Subcutaneous adipose tissue (tissue), 4 donors: ENCODE results near the gene LYPD6B. TPM values are rescaled to one million over a fixed set of nuclear protein-coding genes. Genes with fewer than 3 reads are reported as not detected.

Experiments
- CTCF ChIP-seq: fragments of 450-650 bp; IDR thresholded peaks from one replicate; pipeline ENCODE4 v1.5.1; 2016; ENCODE audit warnings: low read depth, mild to moderate bottlenecking, control low read depth, antibody characterized with exemption, moderate library complexity
- total RNA-seq, 4 donors: library from RNA; depleted of rRNA; stranded (reverse); fragments of >200 nt; gene quantifications; one replicate each; pipeline ENCODE4 v1.1.0, GENCODE V29; 2016

Gene LYPD6B
- total RNA-seq, 4 donors from 2014 or later: not detected

DNA sequence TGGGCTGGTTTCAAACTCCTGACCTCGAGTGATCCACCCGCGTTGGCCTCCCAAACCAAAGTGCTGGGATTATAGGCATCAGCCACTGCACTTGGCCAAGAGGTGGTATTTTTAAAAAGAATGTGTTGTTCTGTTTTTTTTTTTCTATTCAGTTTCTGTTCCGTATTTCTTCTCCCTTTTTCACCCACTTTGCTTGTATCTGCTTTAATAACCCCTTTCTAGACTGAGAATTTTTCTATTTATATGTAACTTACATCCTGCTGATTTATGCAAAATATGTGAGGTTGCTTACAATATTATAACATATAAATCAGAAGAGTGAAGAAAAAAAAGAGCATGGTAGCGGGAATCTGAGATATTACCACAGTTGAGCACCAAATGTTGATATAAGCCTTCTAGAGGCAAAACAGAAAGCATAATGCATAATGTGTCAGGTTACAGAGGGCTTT is 17.2 kb upstream of the LYPD6B start:
- TF ChIP-seq CTCF: no peak

DNA sequence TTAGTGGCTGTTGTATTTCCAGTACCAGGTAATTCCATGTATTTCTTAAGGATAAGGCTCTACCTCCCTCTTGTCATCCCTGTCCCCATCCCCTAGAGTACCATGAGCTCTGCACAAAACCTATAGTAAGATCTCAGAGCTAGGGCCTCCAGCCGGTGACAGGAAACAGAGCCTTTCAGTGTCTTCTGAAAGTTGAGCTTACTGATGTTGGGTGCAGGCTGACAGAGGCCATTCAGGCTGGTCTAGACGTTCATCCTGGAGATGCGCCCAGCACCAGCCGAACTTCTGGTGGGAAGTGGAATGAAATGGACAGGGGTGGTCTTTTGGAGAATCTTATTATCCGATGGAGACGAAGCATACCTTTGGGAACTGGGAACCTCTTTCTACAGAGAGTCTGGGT is 16.7 kb upstream of the LYPD6B start:
- no peak for TF ChIP-seq CTCF

GRCh38 chr2:149023091-149023490 is 15.4 kb upstream of the LYPD6B start:
- no peak for TF ChIP-seq CTCF

DNA sequence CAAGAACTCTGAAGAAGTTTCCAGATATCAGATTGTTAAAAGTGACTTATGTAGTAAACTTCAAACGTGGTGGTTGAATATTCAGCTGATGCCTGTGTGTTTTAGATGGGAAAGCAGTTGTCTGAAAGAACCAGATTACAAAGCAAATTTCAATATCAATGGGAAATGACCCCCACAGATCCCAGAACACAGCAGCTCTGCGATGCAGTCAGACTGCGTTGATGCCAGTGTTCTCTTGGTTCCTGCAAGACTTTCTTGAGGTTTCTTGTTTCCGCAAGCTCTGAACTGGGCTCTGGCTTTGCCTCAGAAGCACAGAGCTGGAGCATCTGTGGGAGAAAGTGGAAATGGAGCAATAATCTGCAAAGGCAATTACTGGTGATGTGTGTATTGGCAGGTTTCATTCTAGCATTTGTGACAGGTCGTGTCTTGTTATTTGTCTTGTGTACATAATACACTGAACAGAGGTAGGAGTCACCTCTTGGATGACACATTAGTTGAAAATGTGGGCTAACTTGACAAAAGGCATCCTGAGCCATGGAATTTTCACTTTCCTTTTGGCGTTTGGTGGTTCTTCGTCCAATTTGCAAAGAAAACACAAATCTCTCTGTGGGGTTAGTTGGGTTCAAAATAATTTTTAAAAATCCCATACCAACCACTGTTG is 10.8 kb upstream of the LYPD6B start:
- TF ChIP-seq CTCF: no peak

DNA sequence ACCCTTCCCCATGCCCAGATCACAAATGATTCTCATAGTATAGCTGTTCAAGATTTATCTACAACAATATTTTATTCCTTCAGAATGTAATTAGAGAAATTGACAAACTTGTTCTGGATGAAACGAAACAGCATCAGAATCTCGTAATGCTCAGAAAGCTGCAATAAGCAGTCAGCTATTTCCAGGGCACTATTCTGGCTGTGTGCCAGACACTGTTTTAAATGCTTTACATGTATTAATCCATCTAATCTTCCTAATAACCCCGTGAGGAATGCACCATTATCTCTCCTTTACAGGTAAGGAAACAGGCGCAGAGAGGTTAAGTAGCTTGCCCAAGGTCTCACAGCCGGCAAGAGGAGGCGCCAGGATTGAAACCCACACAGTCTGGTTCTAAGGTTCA is 10.1 kb upstream of the LYPD6B start:
- TF ChIP-seq CTCF: no peak

DNA sequence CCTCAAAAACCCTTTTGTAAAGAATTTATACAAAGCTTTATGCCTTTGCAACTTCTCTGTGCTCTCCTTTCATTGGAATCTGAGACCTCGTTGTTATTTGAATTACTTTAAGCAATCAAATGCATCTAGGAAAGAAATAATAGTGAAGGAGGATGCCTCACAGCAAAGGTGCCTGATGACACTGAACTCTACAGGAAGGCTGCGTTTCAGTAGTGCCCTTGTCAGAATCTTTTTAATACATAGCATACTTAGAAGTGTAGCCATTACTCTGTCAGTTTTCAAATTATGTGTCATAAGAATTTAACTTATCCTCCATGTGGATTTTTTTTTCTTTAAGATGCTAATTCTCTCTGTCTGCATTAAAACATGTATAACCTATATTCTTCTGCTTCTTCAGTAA is 9.6 kb upstream of the LYPD6B start:
- no peak for TF ChIP-seq CTCF

DNA sequence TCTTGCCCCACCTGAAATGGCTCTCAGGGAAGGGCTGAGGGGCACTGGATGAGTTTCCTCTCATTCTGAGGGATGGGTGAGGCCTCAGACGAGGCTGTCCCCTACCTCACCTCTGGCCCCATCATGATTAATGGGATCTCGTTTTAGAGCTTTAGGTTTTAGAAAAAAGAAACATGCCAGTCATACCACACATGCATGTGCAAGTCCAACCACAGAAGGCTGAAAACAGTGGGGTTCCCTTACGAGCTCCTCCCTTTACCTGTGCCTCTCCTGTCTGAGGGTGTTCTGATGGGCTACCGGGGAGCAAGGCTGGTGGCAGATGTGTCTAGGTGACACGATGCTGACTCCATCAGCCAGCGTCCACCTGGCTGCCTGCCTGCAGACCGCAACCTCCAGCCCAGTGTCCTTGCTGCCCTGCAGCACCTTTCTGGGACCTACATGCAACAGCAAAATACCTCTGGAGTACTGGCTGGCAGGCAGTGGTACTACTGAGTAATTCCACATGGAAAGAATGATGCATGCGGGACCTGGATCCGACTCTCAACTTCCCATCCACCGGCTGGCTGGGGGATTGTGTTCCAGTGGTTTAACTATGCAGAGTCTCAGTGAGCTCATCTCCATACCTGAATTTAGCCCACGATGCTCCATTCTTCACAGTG is 9.1 kb upstream of the LYPD6B start:
- TF ChIP-seq CTCF: no peak
